IPS-15b (cell line): Measurements from ENCODE around the gene IL1R2.

ENCODE experiments used
- H3K27me3 ChIP-seq: one replicate; pipeline ENCODE4 v1.6.1; 2013; ENCODE audit warnings: low read length; ENCODE audit not compliant: control insufficient read depth, insufficient read depth
- H3K36me3 ChIP-seq: one replicate; pipeline ENCODE4 v1.6.1; 2013; ENCODE audit warnings: low read length; ENCODE audit not compliant: control insufficient read depth, insufficient read depth
- H3K4me1 ChIP-seq: one replicate; pipeline ENCODE4 v1.6.1; 2013; ENCODE audit warnings: mild to moderate bottlenecking, low read length; ENCODE audit not compliant: control insufficient read depth, insufficient read depth
- H3K4me3 ChIP-seq: one replicate; pipeline ENCODE4 v1.5.1; 2013; ENCODE audit warnings: low read depth, low read length
- H3K9ac ChIP-seq: one replicate; pipeline ENCODE4 v1.6.1; 2013; ENCODE audit warnings: low read depth, mild to moderate bottlenecking, low read length
- H3K9me3 ChIP-seq: one replicate; pipeline ENCODE4 v1.6.1; 2013; ENCODE audit warnings: mild to moderate bottlenecking, low read length; ENCODE audit not compliant: control insufficient read depth, insufficient read depth

IL1R2 gene

DNA sequence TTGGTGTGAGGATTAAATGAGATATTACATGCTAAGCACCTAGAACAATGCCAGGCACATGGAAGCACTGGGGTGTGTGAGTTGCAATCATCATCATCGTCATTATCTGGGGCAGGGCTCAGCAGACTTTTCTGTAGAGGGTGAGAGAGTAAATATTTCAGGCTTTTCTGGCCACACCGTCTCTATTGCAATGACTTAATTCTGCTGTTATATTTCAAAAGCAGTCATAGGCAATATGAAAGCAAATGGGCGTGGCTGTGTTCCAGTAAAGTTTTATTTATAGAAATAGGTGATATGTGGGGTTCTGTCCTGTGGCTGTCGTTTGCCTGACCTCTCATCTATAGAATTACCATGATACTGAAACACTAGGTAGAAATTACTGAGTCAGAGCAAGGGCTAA, 60.6 kb downstream of the IL1R2 start:
- H3K9ac ChIP-seq: no peak overlapping the region
- H3K27me3 ChIP-seq: no peaks in the 10 kb centered on the region
- H3K4me1 ChIP-seq: no peaks in the 10 kb centered on the region
- no peaks in the 10 kb centered on the region for H3K9me3 ChIP-seq
- H3K4me3 ChIP-seq: no peak overlapping the region
- no peaks in the 10 kb centered on the region for H3K36me3 ChIP-seq

DNA sequence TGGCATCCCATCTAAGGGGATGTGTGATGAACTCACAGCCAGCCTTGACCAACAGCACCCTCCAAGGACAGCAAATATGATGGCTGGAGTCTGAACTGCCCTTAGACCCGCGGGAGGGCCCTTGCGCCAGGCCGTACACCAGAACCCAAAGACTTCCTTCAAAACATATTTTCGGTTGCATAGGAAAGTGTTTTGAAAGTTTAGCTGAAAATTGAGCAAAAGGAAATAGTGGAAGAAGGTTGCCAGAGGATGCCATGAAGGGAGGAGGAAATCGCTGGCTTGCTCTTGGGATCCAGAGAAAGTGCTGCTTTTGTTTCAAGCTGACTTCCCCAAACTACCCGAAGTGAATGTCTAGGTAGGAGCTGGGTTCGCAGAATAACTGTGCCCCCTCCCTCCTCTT, 61.3 kb downstream of the IL1R2 start:
- Histone ChIP-seq H3K4me3 (no peak overlapping the region), H3K9ac (no peak overlapping the region), H3K4me1 (no peaks in the 10 kb centered on the region)

DNA sequence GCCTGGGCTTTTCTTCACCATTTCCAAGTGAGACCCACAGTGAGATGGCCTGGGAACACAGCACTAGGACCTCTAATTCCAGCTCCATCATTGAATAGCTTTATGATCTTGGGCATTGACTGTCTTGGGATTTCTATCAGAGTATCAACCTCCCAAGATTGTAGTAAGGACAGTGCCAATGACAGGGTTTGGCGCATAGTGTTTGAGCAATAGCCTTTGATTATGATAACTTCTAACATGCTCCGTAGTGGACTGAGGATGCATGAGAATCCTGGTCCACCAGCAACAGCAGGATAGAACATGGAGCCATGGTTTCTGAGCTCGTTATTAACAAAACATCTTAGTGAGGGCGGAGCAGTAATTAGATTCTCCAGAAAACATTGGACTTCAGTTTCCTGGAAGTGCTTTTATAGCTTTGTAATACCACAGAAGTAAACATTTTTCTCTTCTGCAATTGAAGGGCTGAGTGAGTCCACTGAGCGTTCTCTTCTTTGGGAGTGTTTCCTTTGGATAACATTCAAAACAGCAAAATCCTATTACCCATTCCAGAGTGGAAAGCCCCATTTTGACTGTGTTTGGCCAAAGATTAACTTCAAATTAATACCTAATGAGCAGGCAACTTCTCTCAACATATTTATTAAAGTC, 63.7 kb downstream of the IL1R2 start:
- H3K36me3 ChIP-seq: no peaks in the 10 kb centered on the region
- H3K27me3 ChIP-seq: no peaks in the 10 kb centered on the region
- H3K4me1 ChIP-seq: no peaks in the 10 kb centered on the region
- no peak overlapping the region for H3K4me3 ChIP-seq
- H3K9me3 ChIP-seq: no peaks in the 10 kb centered on the region
- H3K9ac ChIP-seq: no peak overlapping the region

More for the DNA sequence above, 61.3 kb downstream of the IL1R2 start:
- Histone ChIP-seq H3K36me3 (no peaks in the 10 kb centered on the region), H3K27me3 (no peaks in the 10 kb centered on the region), H3K9me3 (no peaks in the 10 kb centered on the region)

DNA sequence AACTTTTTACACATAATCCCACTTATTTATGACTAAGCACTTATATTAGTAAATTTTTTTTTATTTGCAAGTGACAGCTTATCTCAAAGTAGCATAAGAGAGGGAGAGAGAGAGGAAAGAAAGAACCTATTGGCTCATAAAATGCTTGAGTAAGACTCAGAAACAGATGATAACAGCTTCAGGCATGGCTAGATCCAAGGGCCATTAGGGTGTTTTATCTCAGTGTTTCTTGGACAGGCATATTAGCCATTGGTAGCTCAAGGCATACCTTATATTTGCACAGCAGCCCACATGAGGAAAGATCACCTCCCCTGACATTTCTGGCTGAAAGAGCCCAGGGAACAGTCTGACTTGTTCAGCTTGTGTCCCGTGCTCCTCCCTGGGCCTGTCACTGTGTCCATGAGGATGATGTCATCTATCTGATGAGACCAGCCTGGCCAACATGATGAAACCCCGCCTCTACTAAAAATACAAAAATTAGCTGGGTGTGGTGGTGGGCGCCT, 64.4 kb downstream of the IL1R2 start:
- H3K9me3 ChIP-seq: no peaks in the 10 kb centered on the region
- H3K27me3 ChIP-seq: no peaks in the 10 kb centered on the region
- H3K9ac ChIP-seq: no peak overlapping the region
- no peaks in the 10 kb centered on the region for H3K36me3 ChIP-seq
- no peak overlapping the region for H3K4me3 ChIP-seq
- H3K4me1 ChIP-seq: no peaks in the 10 kb centered on the region

- Histone ChIP-seq H3K4me1 (no peaks in the 10 kb centered on the region), H3K36me3 (no peaks in the 10 kb centered on the region), H3K27me3 (no peaks in the 10 kb centered on the region), H3K9me3 (no peaks in the 10 kb centered on the region), H3K4me3 (no peak overlapping the region), H3K9ac (no peak overlapping the region)
These were observed 65.9 kb downstream of the IL1R2 start for GRCh38 chr2:102057502-102058292.

DNA sequence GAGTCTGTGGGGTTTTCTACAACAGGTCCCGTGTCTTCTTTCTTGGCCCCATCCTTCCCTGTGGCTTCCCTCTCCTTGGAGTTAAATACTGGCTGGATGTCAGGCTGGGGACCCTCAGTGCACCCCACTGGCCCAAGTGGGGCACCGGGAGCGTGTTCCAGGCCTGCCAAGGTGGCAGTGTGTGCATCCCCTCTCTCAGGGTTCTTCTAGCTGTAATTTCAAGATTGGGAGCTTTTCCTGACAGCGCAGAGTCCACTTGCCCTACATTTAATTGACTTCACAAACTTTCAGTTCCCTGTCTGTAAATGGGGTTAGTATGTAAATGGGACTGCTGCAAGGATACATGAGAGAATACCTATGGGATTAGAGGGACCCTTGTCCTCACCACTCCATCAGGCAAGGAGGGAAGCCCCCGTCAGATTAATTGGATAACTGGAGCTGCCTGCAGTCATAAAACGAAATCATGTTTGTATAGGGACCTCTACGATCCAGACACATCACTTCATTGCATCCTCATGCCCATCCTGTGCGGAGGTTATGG, 66.6 kb downstream of the IL1R2 start:
- Histone ChIP-seq H3K9me3 (no peaks in the 10 kb centered on the region), H3K9ac (no peak overlapping the region), H3K4me1 (no peaks in the 10 kb centered on the region), H3K36me3 (no peaks in the 10 kb centered on the region), H3K27me3 (no peaks in the 10 kb centered on the region), H3K4me3 (no peak overlapping the region)

DNA sequence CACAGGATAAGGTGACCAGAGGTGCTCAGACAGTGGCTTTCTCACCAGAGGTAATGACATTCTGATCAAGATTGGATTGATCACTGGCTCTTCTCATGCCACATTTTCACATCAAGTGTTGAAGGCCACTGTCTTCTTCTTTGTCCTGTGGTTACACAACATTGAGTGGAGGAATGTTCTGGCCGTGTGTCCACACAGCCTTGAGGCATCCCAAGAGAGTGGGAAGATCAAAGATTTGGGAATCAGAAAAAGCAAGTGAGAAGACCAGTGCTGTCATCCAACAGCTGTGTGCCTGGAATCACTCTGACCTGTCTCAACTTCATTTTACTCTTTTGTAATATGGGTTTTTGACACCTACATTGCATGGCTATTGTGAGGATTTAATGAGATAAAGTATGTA, 67.4 kb downstream of the IL1R2 start:
- H3K36me3 ChIP-seq: no peaks in the 10 kb centered on the region
- no peak overlapping the region for H3K9ac ChIP-seq
- no peaks in the 10 kb centered on the region for H3K9me3 ChIP-seq
- no peaks in the 10 kb centered on the region for H3K4me1 ChIP-seq
- no peak overlapping the region for H3K4me3 ChIP-seq
- no peaks in the 10 kb centered on the region for H3K27me3 ChIP-seq

- H3K4me3 ChIP-seq: no peak overlapping the region
- H3K9me3 ChIP-seq: no peaks in the 10 kb centered on the region
- no peak overlapping the region for H3K9ac ChIP-seq
- H3K27me3 ChIP-seq: no peaks in the 10 kb centered on the region
- no peaks in the 10 kb centered on the region for H3K4me1 ChIP-seq
- no peaks in the 10 kb centered on the region for H3K36me3 ChIP-seq
These were observed 68.3 kb downstream of the IL1R2 start for GRCh38 chr2:102060047-102060446.

GRCh38 chr2:102060792-102061191, 69.0 kb downstream of the IL1R2 start:
- no peak overlapping the region for H3K4me3 ChIP-seq
- H3K9ac ChIP-seq: no peak overlapping the region
- no peaks in the 10 kb centered on the region for H3K9me3 ChIP-seq
- H3K4me1 ChIP-seq: no peaks in the 10 kb centered on the region
- H3K36me3 ChIP-seq: no peaks in the 10 kb centered on the region
- no peaks in the 10 kb centered on the region for H3K27me3 ChIP-seq

DNA sequence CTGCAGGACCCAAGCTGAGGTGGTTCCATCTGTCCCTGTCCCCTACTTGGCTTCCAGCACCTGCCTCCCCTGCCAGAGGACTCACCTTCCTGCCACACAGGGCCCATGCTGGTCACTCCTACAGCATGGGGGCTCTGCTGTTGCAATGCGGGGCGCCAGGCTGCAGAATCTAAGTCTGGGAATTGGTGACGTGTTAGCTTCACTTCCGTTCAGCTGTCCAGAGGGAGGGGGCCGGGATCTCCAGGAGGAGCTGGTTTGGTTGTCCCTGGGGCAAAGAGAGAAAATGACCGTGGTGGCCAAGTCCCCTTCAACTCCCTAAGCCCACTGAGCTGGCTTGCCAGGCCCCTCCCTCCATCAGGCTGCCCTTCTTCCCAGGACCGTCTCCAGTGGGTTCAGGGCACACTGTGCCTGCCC, 69.5 kb downstream of the IL1R2 start:
- H3K4me1 ChIP-seq: no peaks in the 10 kb centered on the region
- no peak overlapping the region for H3K4me3 ChIP-seq
- H3K27me3 ChIP-seq: no peaks in the 10 kb centered on the region
- no peaks in the 10 kb centered on the region for H3K36me3 ChIP-seq
- H3K9ac ChIP-seq: no peak overlapping the region
- no peaks in the 10 kb centered on the region for H3K9me3 ChIP-seq

- H3K9me3 ChIP-seq: no peaks in the 10 kb centered on the region
- H3K4me1 ChIP-seq: no peaks in the 10 kb centered on the region
- H3K4me3 ChIP-seq: no peak overlapping the region
- H3K36me3 ChIP-seq: no peaks in the 10 kb centered on the region
- H3K27me3 ChIP-seq: no peaks in the 10 kb centered on the region
- no peak overlapping the region for H3K9ac ChIP-seq
These were observed 70.4 kb downstream of the IL1R2 start for GRCh38 chr2:102061962-102062795.
